Measurements from ENCODE around the gene NINJ1.

Gene NINJ1

DNA sequence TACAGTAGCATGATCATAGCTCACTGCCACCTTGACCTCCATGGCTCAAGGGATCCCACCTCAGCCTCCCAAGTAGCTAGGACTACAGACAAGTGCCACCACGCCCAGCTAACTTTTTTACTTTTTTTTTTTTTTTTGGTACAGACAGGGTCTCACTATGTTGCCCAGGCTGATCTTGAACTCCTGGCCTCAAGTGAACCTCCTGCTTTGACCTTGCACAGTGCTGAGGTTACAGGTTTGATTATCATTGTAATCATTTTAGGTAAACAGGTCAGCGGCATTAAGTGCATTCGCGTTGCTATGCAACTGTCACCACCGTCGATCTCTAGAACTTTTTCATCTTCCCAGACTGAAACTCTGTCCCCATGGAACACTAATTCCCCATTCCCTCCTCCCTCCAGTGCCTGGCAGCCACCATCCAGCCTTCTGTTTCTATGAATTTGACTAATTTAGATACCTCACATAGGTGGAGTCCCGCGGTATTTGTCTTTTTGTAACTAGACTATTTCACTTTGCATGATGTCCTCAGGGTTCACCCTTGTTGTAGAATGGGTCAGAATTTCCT, 43.9 kb downstream of the NINJ1 start:
- H3K27ac ChIP-seq, result no peak overlapping the region
- TF ChIP-seq, protein P1, sequence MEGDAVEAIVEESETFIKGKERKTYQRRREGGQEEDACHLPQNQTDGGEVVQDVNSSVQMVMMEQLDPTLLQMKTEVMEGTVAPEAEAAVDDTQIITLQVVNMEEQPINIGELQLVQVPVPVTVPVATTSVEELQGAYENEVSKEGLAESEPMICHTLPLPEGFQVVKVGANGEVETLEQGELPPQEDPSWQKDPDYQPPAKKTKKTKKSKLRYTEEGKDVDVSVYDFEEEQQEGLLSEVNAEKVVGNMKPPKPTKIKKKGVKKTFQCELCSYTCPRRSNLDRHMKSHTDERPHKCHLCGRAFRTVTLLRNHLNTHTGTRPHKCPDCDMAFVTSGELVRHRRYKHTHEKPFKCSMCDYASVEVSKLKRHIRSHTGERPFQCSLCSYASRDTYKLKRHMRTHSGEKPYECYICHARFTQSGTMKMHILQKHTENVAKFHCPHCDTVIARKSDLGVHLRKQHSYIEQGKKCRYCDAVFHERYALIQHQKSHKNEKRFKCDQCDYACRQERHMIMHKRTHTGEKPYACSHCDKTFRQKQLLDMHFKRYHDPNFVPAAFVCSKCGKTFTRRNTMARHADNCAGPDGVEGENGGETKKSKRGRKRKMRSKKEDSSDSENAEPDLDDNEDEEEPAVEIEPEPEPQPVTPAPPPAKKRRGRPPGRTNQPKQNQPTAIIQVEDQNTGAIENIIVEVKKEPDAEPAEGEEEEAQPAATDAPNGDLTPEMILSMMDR (conservative IDR thresholded peaks at IDR 0.05), result no peak

DNA sequence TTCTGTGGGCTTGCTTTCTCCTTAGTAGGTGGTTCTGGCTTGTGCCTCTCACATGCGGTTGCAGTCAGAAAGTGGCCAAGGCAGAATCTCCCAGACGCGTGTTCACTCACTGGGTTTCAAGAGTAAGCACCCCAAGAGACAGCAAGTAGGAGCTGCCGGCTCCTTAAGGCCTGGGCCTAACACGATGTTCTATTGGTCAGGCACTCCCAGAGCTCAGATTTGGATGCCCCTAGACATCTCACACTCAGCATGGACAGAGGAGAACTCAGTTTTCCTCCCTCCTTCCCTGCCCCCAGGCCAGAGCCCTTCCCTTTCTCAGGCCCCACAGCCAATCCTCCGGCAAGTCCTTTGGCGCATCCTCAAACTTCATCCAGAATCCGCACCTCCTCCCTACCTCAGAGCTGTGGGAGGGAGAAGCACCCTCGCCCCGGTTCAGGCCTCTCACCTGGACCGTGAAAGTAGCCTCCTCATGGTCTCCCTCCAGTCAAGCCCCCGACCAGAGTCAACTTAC, 44.5 kb downstream of the NINJ1 start:
- no peak overlapping the region for H3K27ac ChIP-seq
- TF ChIP-seq, protein P1 (conservative IDR thresholded peaks at IDR 0.05), result no peak

DNA sequence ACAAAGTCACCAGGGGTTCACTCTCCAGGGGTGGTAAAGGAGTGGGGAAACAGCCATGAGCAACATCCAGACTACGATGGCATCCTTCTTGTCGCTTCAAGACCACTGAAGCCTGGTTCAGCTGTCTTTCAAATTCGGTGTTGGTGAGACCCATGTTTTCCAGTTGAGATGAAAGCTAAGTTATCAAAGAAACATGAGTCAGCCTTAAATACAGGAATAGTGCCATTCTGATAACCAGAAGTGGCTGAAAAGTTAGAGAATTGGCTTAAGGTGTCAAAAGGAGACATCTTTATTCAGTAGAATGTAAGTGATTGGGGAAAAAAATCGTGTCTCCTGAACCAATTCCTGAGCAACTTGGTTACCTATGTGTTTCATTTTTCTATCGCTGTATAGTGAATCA, 45.0 kb downstream of the NINJ1 start:
- TF ChIP-seq, protein P1 (conservative IDR thresholded peaks at IDR 0.05), result no peak
- no peak overlapping the region for H3K27ac ChIP-seq

DNA sequence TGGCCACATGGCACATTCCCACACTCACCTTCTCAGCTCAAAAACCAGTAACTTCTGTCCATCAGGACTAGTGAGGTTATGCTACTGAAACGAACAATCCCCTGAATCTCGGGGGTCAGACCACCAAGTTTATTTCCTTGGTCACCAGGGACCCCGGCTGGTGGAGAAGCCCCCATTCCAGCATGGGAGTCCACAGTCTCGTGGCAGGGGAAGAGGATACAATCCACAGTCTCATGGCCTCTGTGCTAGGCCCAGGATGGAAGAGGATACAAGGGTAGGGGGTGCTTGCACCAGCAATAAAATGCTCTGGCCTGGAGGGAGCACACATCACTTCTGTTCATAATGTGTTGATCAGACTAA, 45.4 kb downstream of the NINJ1 start:
- TF ChIP-seq, protein P1 (conservative IDR thresholded peaks at IDR 0.05), result no peak
- no peak overlapping the region for H3K27ac ChIP-seq

DNA sequence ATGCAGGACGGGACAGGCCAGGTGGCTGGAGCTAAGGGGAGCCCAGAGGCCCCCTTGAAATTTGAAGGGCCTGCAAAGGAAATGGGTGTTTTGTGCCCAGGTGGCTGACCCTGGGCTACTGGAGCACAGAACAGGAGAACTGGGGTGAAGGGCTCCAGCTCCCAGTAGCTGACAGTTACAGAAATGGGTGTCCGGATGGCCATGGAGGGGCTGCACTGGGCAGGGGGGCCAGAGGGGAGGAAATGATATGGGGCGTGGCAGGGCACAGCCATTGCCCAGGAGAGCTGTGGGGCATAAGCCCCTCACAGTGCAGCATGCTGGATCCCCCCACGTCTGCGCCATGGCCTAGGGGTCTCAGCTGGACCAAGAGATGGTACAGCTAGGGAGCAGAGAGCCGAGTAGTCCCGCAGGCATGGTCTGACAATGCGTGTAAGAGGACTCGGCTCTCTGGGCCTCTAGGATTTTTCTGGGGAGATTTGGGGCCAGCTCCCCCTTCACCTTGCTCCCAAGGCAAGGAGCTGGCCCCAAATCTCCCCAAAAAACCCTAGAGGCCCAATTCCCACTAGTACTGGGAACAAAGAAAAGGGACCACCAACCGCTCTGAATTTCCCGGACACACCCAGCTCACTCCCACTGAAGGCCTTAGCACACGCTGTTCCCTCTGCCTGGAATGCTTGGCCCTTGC, 45.9 kb downstream of the NINJ1 start:
- TF ChIP-seq, protein P1 (conservative IDR thresholded peaks at IDR 0.05), result no peak
- H3K27ac ChIP-seq, result no peak overlapping the region

DNA sequence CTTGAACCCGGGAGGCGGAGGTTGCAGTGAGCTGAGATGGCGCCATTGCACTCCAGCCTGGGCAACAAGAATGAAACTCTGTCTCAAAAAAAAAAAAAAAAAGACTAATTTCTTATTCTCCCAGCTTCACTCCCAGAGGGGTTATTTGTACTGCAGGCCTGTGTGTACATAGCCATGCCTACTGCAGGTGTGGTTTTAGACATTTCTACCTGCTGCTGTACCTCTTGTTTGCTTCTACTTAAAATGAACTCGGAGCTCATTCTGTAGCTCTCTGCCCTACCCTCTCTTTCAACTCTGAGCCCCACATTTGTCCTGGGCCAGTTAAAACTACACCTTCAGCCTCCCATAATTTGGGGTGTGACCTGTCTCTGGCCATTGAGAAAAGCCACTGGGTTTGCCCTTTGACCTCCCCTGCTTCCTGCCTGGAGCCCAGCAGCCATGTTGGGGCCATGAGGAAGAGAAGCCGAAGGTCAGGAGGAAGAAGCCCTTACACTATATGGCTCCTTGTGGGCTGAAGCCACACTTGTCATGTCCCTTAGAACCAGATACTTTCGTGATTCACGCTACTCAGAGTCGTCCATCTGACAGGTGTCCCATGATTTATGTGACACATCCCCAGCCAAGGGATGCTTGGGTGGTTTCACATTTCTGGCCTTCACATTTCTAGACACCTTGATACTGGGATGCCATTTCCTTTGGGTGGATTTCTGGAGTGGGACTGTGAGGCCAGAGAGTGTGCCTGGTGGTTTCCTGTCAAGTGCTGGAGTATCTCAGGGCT, 47.4 kb downstream of the NINJ1 start:
- TF ChIP-seq, protein P1 (conservative IDR thresholded peaks at IDR 0.05), result no peak
- H3K27ac ChIP-seq, result no peak overlapping the region

DNA sequence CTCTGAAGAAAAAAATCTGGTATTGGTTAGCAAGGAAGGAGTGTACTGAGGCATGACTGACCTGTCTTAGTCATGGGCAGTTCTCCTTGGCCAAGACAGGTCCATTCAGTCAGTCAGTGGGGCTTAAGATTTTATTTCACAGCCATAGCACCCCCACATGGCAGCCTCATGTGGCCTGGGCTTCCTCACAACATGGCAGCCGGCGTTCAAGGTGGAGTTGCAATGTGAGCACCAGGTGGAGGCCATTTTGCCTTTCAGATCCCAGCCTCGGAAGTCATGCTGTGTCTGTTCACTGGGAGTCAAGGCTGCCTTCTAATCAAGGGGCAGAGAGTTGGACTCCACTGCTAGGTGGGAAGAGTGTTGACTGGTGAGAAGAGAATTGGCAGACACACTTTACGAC, 48.4 kb downstream of the NINJ1 start:
- H3K27ac ChIP-seq, result no peak overlapping the region
- TF ChIP-seq, protein P1 (conservative IDR thresholded peaks at IDR 0.05), result no peak
